Measurements from ENCODE around the gene EXOSC9.

The EXOSC9 gene

DNA sequence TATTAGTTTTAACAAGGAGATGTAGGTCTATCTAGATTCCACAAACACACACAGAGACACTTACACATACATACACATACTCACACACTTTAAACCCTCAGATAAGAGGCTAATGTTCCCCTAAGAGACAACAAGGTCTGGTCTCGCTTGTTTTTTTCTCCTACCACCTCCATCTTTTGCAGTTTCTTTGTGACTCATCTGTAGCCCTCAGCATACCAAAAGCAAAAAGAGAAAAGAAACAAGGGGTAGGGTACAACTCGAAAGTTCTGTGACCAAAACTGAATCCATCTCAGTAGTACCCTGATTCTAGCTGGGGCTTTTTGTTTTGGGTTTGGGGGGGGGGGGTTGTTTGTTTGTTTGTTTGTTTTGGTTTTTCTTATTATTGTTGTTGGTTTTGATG is 12.2 kb upstream of the EXOSC9 start:
- DNase-seq (ENCODE audit: low spot score) (no peak), FAIRE-seq (no peak)

DNA sequence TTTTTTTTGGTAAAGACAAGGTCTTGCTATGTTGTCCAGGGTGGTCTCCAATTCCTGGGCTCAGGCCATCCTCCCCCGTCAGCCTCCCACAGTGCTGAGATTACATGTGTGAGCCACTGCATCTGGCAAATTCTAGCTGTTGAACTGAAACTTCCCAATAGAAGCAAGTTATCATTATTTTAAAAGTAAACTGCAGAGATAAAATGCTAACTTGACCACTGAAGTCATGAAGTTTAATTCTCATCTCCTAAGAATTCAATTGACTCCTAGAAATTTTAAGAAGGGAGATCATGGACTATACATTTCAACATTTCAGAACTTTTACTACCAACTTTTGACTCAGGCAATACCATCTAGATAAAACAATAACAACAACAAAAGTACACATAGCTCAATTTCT is 11.7 kb upstream of the EXOSC9 start:
- DNase-seq (ENCODE audit: low spot score): no peak
- no peak for FAIRE-seq

DNA sequence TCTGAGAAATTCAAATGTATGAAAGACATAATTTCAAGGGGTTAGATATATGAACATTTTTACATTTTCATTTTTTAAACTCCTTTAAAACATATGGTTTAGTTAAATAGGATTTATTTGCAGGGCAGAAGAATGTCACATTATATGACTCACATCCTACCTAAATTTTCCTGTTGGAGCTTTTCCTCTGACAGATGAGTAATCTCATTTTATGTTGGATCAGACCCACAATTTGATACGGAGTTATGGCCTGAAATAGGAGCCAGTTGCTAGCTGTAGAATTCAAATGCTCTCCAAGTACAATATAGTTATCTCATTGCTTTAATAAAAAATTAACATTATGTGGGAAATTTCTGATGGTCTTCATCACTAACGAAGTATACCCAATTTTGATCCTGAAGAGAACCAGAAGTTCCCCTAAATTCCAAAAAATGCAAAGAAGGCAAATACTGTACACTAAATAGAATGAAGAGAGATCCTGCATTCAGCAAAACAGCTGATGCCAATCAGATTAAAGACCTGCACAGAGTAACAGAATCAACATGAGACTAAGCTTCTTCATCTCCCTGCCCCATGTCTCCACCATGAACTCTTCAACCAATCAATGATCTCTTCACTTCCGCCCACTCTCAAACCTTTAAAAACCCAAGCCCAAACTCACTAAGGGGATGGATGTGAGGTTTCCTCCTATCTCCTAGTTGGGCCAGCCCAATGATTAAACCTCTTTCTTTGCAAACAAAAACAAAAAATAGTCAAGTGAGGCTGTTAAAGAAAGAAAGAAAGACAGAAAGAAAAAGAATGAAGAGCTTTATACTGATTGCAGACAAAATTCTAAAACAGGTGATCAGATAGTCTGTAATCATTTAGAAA is 10.9 kb upstream of the EXOSC9 start:
- DNase-seq (ENCODE audit: low spot score): peak; percentile 30
- no peak for FAIRE-seq

DNA sequence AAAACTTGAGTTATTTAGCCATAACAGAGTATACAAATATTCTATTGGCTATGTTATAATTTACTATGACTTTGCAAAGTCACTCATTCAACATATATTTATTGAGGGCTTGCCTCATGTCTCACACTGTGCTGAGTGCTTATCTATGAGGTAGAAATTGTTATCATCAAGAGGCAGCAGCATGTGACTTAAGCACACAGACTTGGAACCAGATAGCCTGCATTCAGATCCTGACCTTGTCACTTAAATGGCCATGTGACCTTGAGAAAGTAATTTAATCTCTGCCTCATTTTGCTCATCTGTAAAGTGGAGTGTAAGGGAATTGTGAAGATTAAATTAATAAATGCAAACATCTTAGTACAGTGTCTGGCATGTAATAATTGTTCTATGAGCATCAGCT is 10.1 kb upstream of the EXOSC9 start:
- DNase-seq (ENCODE audit: low spot score) (no peak), FAIRE-seq (no peak)

DNA sequence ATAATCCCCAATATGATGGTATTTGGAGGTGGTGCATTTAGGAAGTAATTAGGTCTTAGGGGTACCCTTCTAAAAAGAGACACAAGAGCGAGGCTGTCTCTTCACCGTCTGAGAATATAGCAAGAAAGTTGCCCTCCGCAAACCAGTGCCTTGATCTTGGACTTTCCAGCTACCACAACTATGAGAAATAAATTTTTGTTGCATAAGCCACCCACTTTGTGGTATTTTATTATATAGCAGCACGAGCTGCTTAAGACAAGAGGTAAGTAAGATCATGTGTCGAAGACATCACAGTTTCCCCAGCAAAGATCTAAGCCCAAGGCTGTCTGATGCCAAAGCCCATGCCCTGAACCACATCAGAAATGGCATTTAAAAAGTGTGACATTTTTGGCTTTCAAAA is 9.6 kb upstream of the EXOSC9 start:
- DNase-seq (ENCODE audit: low spot score): peak; percentile 46
- no peak for FAIRE-seq

DNA sequence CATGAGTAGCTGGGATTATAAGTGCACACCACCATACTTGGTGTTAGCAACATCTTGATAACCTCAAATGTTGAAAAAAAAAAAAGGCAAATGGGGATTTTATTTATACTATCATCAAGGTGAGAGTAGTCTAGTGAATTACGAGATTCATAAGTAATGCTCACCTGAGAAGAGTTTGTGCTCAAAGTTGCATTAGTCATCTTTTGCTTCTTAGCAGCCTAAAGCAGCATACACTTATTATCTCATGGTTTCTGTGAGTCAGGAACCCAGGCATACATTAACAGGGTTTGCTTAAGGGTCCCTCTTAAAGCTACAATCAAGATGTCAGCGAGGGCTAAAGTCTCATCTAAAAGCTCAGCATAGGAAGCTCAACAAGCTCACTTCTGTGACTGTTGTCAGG is 8.2 kb upstream of the EXOSC9 start:
- no peak for DNase-seq (ENCODE audit: low spot score)
- FAIRE-seq: no peak

DNA sequence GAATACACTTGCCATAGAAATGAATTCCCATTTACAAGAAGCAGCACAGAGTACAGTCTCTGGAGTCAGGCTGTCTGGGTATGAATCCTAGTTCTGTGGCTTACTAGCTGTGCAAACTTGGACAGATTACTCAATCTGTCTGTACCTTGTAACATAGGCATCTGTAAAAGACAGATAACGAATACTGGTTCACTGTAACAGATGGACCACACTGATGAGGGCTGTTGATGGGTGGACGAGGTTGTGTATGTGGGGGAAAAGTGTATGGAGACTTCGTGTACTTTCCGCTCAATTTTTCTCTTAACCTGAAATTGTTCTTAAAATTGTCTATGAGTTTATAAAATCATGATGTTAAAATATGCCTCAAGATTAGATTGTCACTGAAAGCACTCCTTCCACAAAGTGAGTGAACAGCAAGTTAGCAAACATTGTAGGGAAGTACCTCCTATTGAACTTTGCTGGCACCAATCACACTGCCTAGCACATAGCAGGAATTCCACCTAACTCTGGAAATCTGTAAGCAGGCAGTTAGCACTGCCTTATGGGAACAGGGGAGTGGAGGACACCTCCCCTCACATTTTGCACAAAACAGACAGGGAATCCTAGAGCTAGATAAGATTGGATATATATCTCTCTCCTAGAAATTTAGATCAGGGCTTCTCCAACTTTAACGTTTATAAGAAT is 6.5 kb upstream of the EXOSC9 start:
- DNase-seq (ENCODE audit: low spot score) (no peak), FAIRE-seq (no peak)

DNA sequence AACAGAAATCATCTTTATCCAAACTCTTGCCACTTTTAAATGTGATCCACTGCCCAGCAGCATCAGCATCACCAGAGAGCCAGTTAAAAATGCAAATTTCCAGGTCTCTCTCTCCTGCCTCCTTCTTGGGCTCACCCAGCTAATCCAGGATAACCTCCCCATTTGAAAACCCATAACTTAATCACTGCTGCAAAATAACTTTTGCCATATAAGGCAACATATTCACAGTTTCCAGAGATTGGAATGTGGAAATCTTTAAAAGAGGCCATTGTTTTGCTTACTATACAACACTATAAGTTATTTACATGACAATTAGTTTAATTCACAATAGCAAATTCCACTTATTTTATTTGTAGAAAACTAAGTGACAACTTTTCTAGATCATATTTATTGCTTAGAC is 4.8 kb upstream of the EXOSC9 start:
- FAIRE-seq: no peak
- DNase-seq (ENCODE audit: low spot score): no peak

DNA sequence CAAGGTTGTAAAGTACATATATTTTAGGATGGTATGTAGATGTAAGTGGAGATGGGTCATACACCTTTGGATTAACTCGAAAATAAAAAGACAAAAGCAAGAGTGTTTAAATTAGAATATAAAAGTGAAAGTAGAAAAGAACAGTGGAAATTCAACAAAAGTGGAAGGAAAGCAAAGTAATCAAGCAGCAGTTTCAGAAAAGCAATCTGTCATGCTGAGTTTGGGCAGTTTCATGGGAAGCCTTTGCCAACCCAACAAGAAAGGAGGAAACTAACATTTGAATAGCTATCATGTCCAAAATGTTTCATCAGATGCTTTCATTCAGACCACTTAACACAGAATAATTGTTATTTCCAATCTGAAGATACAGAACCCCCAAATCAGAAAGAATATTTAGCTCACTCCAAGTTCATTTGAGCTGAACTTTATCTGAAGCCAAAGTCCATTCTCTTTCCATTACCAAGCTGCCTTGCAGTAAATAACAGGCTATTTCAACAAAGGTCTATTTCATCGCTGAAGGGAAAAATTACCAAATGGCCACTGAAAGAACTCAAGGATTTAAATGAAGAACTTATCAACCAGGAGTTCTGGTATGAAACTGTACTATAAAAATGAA is 1.8 kb upstream of the EXOSC9 start:
- no peak for FAIRE-seq

DNA sequence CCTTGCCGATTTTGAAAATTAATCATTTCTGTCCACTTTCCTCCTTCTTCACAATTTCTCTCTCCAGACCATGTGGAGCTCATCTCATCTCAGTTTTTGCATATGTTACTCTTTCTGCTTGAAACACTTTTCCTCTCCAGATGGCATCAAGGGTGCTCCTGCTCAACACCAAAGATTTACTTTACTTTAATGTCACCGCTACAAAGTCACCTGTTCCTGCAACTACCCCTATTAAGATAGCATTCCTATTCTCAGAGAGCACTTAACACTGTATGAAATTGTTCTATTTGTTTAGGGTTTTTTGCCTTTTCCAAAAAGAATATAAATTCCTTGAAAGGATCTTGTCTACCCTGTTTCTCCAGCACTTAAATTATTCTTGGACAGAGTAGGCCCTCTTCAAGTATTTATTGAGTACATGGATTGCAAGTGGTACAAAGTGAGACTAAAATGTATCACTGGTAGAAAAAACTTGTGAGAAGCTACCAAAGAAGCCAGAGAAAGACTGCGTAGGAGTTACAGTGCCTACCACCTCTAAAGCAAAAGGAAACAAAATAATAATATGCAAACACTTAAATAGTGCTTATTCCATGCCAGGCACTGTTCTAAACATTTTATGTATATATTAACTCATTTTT is 1.1 kb upstream of the EXOSC9 start:
- FAIRE-seq: no peak

More for the DNA sequence above, 1.8 kb upstream of the EXOSC9 start:
- DNase-seq (ENCODE audit: low spot score): no peak

DNA sequence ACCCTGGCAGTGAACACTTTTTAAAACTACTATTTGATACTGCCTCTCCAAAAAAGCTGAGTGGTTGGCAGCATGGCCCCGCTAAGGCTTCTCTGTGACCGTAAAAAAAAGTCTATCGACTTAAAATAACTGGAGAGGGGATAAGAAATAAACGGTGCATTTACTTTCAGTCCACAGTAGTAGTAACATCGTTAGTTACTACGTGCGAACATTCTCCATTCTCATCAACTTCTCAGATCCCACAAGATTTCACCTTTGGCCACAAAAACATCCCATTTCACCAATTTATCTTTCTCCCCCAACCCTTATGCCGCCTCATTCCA is 524 bp upstream of the EXOSC9 start:
- FAIRE-seq (no peak), DNase-seq (ENCODE audit: low spot score) (no peak)

More for the DNA sequence above, 1.1 kb upstream of the EXOSC9 start:
- no peak for DNase-seq (ENCODE audit: low spot score)

DNA sequence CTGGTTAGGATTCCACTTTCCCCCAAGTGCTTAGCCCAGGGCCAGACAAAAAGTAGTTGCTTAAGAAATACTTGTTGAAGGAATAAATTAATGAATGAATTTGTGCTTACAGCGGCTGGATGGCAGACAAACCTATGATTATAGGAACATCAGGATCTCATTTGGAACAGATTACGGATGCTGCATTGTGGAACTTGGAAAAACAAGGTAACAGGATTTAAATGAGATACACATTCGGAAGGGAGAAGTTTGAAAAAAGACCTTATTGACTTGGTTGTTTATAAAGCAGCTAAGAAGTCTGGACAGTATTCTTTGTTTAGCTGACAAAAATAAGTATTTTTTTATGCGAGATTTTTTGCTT is 572 bp downstream of the EXOSC9 start:
- no peak for FAIRE-seq
- no peak for DNase-seq (ENCODE audit: low spot score)

DNA sequence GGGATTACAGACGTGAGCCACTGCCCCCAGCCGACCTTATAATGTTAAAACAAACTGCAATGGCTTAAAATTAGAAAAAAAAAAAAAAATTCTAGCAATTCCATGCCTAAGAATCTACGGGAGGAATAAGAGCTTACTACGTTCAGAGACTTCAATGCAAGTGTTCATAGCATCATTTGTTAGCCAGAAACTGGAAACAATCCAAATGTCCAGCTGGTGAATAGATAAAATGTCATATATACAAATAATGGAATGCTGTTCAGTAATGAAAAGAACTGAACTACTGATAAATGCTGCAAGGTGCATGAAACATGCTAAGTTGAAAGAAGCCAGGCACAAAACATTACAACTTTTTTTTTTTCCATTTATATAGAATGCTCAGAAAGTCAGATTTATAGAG is 5.3 kb downstream of the EXOSC9 start:
- FAIRE-seq: no peak
- no peak for DNase-seq (ENCODE audit: low spot score)

DNA sequence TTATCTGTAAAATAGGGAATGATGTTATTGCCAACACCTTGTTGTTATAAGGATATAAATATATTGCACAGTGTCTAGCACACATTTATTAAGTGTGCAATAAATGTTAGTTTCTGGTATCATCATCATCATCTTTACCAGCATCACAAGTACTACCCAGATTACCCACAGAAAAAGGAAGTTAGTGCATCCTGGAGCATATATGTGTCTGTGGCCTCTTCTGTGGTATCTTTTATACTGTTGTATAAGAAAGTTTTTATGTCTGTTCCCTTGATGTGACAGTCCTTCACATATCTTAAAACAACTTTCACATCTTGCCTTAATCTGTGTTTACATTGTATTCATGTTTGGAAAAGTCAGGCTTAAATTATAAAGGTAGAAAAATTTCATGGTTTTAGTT is 10.0 kb downstream of the EXOSC9 start:
- FAIRE-seq: no peak
- no peak for DNase-seq (ENCODE audit: low spot score)

DNA sequence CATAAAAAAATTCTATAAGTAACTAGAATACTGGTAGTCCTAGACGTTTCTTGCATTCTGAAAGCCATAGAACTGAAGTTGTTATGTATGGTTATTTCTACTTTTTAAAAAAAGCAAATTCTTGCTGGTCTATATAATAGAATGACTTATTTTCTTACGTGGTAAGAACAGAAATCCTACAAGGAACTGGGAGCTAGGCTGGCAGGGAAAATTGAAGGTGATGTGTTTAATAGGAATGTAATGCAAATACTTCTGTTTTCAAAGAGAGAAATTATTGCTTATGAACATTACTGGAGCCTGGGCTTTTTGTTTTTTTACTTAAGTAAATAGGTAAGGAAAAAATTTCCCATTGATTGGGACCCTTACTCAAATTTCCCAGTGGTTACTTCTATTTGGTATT is 13.6 kb downstream of the EXOSC9 start:
- DNase-seq (ENCODE audit: low spot score) (no peak), FAIRE-seq (no peak)

DNA sequence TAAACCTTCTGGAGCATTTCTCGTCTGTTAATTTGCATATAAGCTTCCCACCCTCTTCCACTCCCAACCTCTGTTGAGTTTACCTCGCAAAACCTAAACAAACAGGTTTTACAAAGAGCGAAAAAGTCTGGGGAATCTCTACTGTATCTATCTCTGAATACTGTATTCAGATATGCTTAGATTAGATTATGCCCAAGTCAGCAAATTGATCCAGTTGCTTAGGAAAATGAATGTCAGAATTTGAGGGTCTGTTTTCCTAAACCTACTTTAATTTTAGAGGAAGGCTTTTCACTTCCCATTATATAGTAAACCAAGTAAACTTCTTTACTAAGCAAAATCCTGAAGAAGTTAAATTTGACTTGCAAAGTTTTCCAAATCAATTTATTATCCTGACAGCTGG is 15.9 kb downstream of the EXOSC9 start:
- DNase-seq (ENCODE audit: low spot score) (no peak), FAIRE-seq (no peak)

DNA sequence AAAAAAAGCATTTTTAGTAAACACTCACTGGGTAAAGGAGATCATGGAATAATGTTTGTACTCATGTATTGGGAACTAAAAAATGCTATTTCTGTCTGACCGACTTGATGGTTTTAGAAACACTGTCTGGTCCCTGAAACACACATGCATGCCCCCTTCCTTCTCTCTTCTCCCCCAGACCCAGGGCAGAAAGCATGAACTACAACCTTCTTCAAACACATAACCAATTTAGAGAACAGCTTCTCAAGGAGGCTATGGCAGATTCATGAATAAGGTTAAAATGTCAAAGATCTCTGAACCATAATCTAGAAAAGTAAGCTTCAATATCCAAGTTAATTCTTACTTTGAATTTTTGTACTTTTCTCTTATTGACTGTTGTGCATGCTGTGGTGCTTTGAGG is 16.6 kb downstream of the EXOSC9 start:
- FAIRE-seq (no peak), DNase-seq (ENCODE audit: low spot score) (no peak)

DNA sequence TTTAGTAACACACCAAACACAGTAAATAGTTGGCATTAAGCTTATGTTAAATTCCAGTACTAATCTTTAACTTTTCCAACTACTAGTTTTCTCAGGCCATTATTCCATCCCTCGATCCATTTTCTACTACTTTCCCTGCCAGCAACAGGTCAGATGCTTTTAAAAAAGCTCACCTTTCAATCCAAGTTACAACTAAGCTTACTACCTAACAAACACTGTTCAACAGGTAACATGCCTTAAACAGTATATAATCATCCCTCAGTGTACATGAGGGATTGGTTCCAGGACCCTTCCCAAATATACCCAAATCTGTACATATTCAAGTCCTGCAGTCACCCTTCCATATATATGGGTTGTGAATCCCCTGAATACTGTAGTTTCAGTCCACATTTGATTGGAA is 17.1 kb downstream of the EXOSC9 start:
- DNase-seq (ENCODE audit: low spot score): no peak
- FAIRE-seq: no peak

DNA sequence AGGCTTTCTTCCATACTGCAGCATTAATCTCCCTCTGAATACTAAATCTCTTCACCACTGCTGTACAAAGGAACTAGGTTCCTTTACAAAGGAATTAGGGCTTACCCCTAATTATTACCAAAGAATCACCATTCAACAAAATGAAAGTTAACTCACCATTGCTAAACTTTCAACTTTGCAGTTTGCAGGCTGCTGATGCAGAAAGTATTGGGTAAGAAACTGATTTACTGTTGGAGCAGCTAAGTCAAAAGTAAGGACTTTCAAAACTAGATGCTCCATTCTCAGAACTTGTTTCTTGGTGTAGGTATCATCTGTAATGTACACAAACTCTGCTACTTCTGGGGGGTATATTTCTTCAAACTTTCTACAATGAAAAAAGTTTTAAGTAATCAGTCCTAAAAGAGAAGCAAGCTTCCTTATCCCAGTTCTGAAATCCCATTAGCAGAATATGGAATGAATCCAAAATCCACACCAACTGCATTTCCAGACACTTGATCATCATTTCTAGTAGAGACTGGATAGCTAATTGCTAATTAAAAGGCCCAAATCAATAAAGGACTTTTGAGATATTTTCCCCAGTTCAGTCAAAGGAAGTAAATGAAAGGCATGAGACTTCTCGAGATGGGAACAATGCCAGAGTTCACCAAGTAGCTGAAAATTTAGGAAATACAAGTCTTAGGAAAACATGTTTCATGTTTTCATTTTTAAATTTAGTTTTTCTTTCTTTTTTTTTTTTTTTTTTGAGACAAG is 18.3 kb downstream of the EXOSC9 start:
- DNase-seq (ENCODE audit: low spot score): no peak
- no peak for FAIRE-seq

DNA sequence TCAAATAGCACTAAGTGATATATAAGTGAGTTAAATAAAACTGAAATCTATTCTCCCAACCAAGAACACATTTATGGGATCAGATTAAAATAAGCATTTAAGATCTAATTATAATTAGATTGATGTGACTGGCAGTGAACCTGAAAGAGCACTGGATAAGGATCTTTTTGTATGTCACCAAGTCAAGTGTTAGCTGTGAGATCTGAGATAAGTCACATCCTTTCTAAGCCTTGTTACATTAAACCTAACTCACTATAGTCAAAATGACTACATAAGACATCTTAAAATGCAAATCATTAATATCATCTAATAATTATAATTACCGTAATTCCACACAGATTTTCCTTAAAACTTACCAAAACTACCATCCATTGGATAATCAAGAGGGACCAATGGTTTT is 20.9 kb downstream of the EXOSC9 start:
- no peak for FAIRE-seq

DNA sequence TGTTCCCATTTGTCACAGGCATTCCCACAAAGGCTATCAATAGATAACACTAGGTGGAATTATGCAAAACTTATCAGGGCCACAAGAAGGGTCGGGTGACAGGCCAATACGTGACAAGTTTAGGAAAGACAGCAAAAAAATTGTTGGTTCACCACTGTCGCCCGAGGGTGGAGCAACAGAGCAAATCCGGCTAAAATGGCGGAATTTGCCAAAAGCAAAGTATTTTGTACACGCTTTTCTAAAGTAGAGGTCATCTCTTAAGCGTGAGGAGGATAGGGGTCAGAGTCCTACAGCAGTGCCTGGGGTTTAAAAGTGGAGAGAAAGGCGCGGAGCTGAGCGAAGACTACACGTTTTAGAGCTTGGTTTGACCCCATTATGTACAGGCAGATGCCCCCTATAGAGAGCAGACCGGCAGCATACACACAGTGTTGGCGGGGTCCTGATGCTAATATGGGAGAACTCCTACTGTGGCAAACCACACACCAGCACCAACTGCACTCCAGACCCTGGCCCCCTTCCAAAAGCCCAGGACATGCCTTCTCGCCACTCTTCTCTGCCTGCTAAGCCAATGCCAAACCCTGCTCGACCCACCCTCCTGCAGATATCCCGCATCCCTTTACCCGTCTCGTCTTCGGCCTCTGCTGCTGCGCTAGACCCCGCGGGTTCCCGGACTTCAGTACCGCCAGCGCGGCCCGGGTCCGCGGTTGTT is 21.8 kb downstream of the EXOSC9 start:
- peak; percentile 9 for FAIRE-seq

More for the DNA sequence above, 20.9 kb downstream of the EXOSC9 start:
- DNase-seq (ENCODE audit: low spot score): no peak

More for the DNA sequence above, 21.8 kb downstream of the EXOSC9 start:
- peak; percentile 40 for DNase-seq (ENCODE audit: low spot score)

Data from urothelium cell line (cell line).